ENCODE measurements around the gene DUSP9.

The DUSP9 gene

DNA sequence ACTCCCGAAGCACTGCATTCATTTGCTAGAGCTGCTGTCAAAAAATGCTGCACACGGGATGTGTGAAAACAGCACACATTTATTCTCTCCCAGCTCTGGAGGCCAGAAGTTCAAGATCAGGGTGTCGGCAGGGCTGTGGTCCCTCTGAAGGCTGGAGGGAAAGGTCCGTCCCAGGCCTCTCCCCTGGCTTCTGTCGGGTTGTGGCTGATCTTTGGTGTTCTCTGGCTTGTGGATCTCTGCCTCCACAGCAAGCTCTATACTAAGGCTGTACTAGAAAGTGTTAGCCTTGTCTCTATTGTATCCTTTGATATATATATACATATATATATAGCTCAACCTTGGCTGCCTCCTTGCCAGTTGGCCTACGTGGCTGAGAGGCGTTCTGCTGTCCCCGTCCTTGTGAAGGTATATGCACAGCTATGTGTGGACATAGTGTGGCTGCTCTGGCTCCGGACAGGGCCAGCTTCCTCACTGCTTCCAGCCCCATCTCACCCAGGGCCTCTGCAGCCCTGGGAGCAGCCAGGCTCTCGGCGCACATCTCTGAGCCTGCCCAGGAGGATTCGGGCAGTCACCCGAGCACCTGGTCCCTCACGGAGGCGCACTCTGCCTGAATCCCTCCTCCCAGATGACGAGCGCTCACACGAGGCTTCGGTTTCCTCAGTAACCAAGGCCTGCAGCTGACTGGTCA lies 15.0 kb upstream of the DUSP9 start (continued):
- TF ChIP-seq, protein P1, sequence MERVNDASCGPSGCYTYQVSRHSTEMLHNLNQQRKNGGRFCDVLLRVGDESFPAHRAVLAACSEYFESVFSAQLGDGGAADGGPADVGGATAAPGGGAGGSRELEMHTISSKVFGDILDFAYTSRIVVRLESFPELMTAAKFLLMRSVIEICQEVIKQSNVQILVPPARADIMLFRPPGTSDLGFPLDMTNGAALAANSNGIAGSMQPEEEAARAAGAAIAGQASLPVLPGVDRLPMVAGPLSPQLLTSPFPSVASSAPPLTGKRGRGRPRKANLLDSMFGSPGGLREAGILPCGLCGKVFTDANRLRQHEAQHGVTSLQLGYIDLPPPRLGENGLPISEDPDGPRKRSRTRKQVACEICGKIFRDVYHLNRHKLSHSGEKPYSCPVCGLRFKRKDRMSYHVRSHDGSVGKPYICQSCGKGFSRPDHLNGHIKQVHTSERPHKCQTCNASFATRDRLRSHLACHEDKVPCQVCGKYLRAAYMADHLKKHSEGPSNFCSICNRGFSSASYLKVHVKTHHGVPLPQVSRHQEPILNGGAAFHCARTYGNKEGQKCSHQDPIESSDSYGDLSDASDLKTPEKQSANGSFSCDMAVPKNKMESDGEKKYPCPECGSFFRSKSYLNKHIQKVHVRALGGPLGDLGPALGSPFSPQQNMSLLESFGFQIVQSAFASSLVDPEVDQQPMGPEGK (CRISPR knock-in tag; IDR thresholded peaks at IDR 0.05; ENCODE audit: borderline replicate concordance): no peak
- TF ChIP-seq SNAI2 (CRISPR knock-in tag; IDR thresholded peaks at IDR 0.05) (no peak), RARB (CRISPR knock-in tag; IDR thresholded peaks at IDR 0.05) (no peak)
- TF ChIP-seq, protein P2, sequence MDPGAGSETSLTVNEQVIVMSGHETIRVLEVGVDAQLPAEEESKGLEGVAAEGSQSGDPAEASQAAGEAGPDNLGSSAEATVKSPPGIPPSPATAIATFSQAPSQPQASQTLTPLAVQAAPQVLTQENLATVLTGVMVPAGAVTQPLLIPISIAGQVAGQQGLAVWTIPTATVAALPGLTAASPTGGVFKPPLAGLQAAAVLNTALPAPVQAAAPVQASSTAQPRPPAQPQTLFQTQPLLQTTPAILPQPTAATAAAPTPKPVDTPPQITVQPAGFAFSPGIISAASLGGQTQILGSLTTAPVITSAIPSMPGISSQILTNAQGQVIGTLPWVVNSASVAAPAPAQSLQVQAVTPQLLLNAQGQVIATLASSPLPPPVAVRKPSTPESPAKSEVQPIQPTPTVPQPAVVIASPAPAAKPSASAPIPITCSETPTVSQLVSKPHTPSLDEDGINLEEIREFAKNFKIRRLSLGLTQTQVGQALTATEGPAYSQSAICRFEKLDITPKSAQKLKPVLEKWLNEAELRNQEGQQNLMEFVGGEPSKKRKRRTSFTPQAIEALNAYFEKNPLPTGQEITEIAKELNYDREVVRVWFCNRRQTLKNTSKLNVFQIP (CRISPR knock-in tag; IDR thresholded peaks at IDR 0.05; ENCODE audit: borderline replicate concordance, low read depth): no peak

DNA sequence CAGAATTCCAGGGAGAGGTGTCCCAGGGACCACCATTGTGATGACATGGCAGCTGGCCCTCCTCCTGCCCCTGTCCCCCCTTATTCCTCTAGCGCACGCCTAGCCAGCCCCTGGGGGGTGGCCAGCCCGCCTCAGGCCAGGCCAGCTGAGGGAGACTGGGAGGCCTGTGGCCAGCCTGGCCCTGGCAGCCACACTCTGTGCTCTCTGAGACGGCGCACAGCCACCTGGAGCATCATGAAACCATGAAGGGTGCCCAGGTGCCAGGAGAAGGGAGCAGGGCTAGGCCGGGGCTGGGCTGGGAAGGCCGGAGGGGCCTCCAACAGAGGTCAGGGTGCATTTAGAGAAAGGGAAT lies 14.4 kb upstream of the DUSP9 start:
- no peak for ATAC-seq
- TF ChIP-seq ZFP3 (CRISPR knock-in tag; IDR thresholded peaks at IDR 0.05) (no peak), ZC3H10 (CRISPR knock-in tag; IDR thresholded peaks at IDR 0.05) (no peak), CSDC2 (CRISPR knock-in tag; IDR thresholded peaks at IDR 0.05) (no peak), OSR1 (CRISPR knock-in tag; IDR thresholded peaks at IDR 0.05) (no peak), ZNF565 (CRISPR knock-in tag; conservative IDR thresholded peaks at IDR 0.05; ENCODE audit: low read depth) (no peak), ISL1 (CRISPR knock-in tag; IDR thresholded peaks at IDR 0.05) (no peak), ZFP30 (CRISPR knock-in tag; IDR thresholded peaks at IDR 0.05) (no peak), SNAI2 (CRISPR knock-in tag; IDR thresholded peaks at IDR 0.05) (no peak), PPARA (CRISPR knock-in tag; IDR thresholded peaks at IDR 0.05; ENCODE audit: borderline replicate concordance) (no peak), TCF4 (CRISPR knock-in tag; IDR thresholded peaks at IDR 0.05; ENCODE audit: borderline replicate concordance) (no peak)
- TF ChIP-seq, protein P3, sequence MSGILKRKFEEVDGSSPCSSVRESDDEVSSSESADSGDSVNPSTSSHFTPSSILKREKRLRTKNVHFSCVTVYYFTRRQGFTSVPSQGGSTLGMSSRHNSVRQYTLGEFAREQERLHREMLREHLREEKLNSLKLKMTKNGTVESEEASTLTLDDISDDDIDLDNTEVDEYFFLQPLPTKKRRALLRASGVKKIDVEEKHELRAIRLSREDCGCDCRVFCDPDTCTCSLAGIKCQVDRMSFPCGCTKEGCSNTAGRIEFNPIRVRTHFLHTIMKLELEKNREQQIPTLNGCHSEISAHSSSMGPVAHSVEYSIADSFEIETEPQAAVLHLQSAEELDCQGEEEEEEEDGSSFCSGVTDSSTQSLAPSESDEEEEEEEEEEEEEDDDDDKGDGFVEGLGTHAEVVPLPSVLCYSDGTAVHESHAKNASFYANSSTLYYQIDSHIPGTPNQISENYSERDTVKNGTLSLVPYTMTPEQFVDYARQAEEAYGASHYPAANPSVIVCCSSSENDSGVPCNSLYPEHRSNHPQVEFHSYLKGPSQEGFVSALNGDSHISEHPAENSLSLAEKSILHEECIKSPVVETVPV (CRISPR knock-in tag; IDR thresholded peaks at IDR 0.05): no peak

DNA sequence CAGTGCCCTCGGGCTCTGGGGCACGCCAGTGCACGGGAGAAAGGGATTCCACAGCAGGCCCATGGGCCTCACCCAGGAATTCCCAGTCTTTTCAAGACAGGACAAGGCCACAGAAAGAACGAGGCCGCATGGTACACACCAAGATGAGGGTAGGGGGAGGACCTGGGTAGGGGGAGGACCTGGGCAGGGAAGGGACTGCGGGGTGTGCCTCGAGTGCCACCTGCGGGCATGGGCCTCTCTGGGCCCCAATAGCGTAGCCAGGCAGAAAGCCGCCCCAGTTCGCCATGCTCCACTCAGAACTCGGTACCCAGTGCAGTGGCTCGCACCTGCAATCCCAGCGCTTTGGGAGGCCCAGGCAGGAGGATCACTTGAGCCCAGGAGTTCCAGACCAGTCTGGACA lies 14.0 kb upstream of the DUSP9 start:
- no peak for TF ChIP-seq PPARA (CRISPR knock-in tag; IDR thresholded peaks at IDR 0.05; ENCODE audit: borderline replicate concordance)
- TF ChIP-seq OSR1 (CRISPR knock-in tag; IDR thresholded peaks at IDR 0.05): no peak
- TF ChIP-seq ZNF70 (CRISPR knock-in tag; IDR thresholded peaks at IDR 0.05): no peak
- no peak for TF ChIP-seq SNAI2 (CRISPR knock-in tag; IDR thresholded peaks at IDR 0.05)
- TF ChIP-seq ZFP30 (CRISPR knock-in tag; IDR thresholded peaks at IDR 0.05): no peak
- TF ChIP-seq, protein P4, sequence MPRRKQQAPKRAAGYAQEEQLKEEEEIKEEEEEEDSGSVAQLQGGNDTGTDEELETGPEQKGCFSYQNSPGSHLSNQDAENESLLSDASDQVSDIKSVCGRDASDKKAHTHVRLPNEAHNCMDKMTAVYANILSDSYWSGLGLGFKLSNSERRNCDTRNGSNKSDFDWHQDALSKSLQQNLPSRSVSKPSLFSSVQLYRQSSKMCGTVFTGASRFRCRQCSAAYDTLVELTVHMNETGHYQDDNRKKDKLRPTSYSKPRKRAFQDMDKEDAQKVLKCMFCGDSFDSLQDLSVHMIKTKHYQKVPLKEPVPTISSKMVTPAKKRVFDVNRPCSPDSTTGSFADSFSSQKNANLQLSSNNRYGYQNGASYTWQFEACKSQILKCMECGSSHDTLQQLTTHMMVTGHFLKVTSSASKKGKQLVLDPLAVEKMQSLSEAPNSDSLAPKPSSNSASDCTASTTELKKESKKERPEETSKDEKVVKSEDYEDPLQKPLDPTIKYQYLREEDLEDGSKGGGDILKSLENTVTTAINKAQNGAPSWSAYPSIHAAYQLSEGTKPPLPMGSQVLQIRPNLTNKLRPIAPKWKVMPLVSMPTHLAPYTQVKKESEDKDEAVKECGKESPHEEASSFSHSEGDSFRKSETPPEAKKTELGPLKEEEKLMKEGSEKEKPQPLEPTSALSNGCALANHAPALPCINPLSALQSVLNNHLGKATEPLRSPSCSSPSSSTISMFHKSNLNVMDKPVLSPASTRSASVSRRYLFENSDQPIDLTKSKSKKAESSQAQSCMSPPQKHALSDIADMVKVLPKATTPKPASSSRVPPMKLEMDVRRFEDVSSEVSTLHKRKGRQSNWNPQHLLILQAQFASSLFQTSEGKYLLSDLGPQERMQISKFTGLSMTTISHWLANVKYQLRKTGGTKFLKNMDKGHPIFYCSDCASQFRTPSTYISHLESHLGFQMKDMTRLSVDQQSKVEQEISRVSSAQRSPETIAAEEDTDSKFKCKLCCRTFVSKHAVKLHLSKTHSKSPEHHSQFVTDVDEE (CRISPR knock-in tag; IDR thresholded peaks at IDR 0.05): no peak
- no peak for TF ChIP-seq BACH2 (CRISPR knock-in tag; IDR thresholded peaks at IDR 0.05; ENCODE audit: borderline replicate concordance)
- ATAC-seq: no peak

DNA sequence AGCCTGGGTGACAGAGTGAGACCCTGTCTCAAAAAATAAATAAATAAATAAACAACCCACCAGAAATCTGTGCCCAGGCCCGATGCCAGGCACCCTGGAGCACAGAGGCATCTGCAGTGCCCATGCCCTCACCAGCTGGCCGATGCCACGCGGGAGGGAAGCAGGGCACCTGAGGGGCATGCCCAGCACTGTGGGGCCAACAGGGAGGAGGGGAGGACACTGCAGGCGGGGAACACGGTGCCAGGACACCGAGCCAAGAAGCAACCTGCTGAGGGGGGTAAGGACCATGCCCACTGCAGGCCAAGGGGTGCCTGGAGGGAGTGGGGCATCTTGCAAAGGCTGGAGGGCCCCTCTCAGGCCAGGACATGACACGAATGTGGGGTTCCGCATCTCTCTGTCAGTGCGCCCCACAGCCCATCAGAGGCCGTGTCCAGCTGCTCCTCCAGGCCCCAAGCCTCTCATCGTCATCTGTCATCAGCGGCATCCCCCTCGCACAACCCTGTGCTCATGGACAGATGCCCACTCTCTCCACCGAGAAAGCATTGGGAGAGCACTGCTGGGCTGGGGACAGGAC lies 13.3 kb upstream of the DUSP9 start:
- no peak for ATAC-seq

More for the DNA sequence above, 13.3 kb upstream of the DUSP9 start:
- TF ChIP-seq, protein P2 (CRISPR knock-in tag; IDR thresholded peaks at IDR 0.05; ENCODE audit: borderline replicate concordance, low read depth): no peak
- TF ChIP-seq ZNF70 (CRISPR knock-in tag; IDR thresholded peaks at IDR 0.05) (no peak), ZFP30 (CRISPR knock-in tag; IDR thresholded peaks at IDR 0.05) (no peak), ESRRG (CRISPR knock-in tag; IDR thresholded peaks at IDR 0.05) (no peak), SNAI2 (CRISPR knock-in tag; IDR thresholded peaks at IDR 0.05) (no peak), ZC3H10 (CRISPR knock-in tag; IDR thresholded peaks at IDR 0.05) (no peak), BACH2 (CRISPR knock-in tag; IDR thresholded peaks at IDR 0.05; ENCODE audit: borderline replicate concordance) (no peak), OSR1 (CRISPR knock-in tag; IDR thresholded peaks at IDR 0.05) (no peak), PPARA (CRISPR knock-in tag; IDR thresholded peaks at IDR 0.05; ENCODE audit: borderline replicate concordance) (no peak), RARB (CRISPR knock-in tag; IDR thresholded peaks at IDR 0.05) (no peak), ZNF8 (CRISPR knock-in tag; IDR thresholded peaks at IDR 0.05) (no peak), ZNF565 (CRISPR knock-in tag; conservative IDR thresholded peaks at IDR 0.05; ENCODE audit: low read depth) (no peak), TCF4 (CRISPR knock-in tag; IDR thresholded peaks at IDR 0.05; ENCODE audit: borderline replicate concordance) (no peak), TOX (CRISPR knock-in tag; IDR thresholded peaks at IDR 0.05; ENCODE audit: borderline replicate concordance) (no peak), GLIS3 (CRISPR knock-in tag; IDR thresholded peaks at IDR 0.05) (no peak)
- TF ChIP-seq, protein P5, sequence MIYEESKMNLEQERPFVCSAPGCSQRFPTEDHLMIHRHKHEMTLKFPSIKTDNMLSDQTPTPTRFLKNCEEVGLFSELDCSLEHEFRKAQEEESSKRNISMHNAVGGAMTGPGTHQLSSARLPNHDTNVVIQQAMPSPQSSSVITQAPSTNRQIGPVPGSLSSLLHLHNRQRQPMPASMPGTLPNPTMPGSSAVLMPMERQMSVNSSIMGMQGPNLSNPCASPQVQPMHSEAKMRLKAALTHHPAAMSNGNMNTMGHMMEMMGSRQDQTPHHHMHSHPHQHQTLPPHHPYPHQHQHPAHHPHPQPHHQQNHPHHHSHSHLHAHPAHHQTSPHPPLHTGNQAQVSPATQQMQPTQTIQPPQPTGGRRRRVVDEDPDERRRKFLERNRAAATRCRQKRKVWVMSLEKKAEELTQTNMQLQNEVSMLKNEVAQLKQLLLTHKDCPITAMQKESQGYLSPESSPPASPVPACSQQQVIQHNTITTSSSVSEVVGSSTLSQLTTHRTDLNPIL (CRISPR knock-in tag; IDR thresholded peaks at IDR 0.05; ENCODE audit: low read depth): no peak

Data from SK-N-SH treated with all-trans-retinoic acid at 6 μM for 48 hours (cell line).